GM04503 (cell line): Measurements from ENCODE around the gene AKAP8L.
A peak's percentile ranks its signal among the peaks of the same experiment; 100 is the strongest.

Experiments used
- DNase-seq: peaks from one replicate; pipeline ENCODE4 v3.0.0-alpha.2; 2012; ENCODE audit warnings: low read depth

Gene AKAP8L

GRCh38 chr19:15432629-15433518 lies 14.1 kb upstream of the AKAP8L start:
- DNase-seq, result peak; percentile 47

GRCh38 chr19:15432018-15432494 lies 13.3 kb upstream of the AKAP8L start:
- no peak for DNase-seq

- no peak for DNase-seq
These were observed 12.7 kb upstream of the AKAP8L start for GRCh38 chr19:15431396-15432017.

- no peak for DNase-seq
These were observed 11.8 kb upstream of the AKAP8L start for GRCh38 chr19:15430526-15431120.

GRCh38 chr19:15429825-15430467 lies 11.2 kb upstream of the AKAP8L start:
- no peak for DNase-seq

GRCh38 chr19:15428956-15429824 lies 10.4 kb upstream of the AKAP8L start:
- DNase-seq, result no peak

GRCh38 chr19:15427991-15428471 lies 9.2 kb upstream of the AKAP8L start:
- DNase-seq, result no peak

- no peak for DNase-seq
These were observed 8.5 kb upstream of the AKAP8L start for GRCh38 chr19:15427350-15427700.

GRCh38 chr19:15426485-15427349 lies 7.9 kb upstream of the AKAP8L start:
- no peak for DNase-seq

- no peak for DNase-seq
These were observed 6.6 kb upstream of the AKAP8L start for GRCh38 chr19:15425321-15425950.

- DNase-seq, result no peak
These were observed 6.0 kb upstream of the AKAP8L start for GRCh38 chr19:15424692-15425272.

GRCh38 chr19:15424121-15424520 lies 5.3 kb upstream of the AKAP8L start:
- DNase-seq, result no peak

GRCh38 chr19:15423130-15423529 lies 4.3 kb upstream of the AKAP8L start:
- no peak for DNase-seq

- DNase-seq, result no peak
These were observed 3.7 kb upstream of the AKAP8L start for GRCh38 chr19:15422296-15423075.

GRCh38 chr19:15421721-15422260 lies 3.0 kb upstream of the AKAP8L start:
- no peak for DNase-seq

- no peak for DNase-seq
These were observed 2.4 kb upstream of the AKAP8L start for GRCh38 chr19:15421136-15421695.

GRCh38 chr19:15419413-15420025 lies 731 bp upstream of the AKAP8L start:
- peak; percentile 14 for DNase-seq

GRCh38 chr19:15418231-15418578 lies 583 bp downstream of the AKAP8L start:
- no peak for DNase-seq
